Activated CD8-positive, alpha-beta memory T cell treated with anti-CD3 and anti-CD28 coated beads, Interleukin-2, amount 50 U/mL, for 48 hours (primary cell): ENCODE results near the gene CIAO3.
A peak's percentile ranks its signal among the peaks of the same experiment; 100 is the strongest.

Experiments used
- DNase-seq: peaks from one replicate; pipeline ENCODE4 v3.0.0-alpha.2; 2020

CIAO3 gene

GRCh38 chr16:721765-722540 lies 18.8 kb downstream of the CIAO3 start:
- DNase-seq, result no peak

DNA sequence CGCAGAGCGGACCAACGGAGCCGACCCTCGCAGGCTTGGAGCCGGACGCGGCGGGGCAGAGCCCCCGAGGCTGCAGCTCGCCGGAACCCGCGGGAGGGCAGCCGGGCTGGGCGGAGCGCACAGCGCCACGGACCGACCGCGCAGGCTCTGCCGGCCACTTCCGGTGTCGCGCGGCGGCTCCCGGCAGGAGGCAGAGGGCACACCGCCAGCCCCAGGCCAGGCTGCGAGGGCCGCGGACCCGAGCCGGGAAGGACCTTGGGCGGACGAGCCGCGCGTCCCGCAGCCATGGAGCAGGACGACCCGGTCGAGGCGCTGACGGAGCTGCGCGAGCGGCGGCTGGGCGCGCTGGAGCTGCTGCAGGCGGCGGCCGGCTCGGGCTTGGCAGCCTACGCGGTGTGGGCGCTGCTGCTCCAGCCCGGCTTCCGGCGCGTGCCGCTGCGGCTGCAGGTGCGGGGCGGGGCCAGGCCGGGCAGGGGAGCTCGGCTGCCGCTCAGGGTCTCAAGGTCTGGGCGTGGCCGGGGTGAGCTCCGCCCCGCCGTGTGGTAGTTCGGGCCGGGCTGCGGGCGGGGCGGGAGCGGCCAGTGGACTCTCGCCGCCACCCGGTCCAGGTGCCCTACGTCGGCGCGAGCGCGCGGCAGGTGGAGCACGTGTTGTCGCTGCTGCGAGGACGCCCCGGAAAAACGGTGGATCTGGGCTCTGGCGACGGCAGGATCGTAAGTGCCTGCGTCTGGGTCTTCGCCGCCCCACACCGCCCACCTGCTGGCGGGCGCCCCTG lies 19.6 kb downstream of the CIAO3 start, which contains the start of gene ANTKMT:
Gene ANTKMT, plus strand, starts transcription at position 157 of the 775 bp plus-strand sequence. Its CDS starts 129 bp downstream, at position 286.
- peak; percentile 90 for DNase-seq

- DNase-seq, result peak; percentile 77
Measured at GRCh38 chr16:720447-720989, 20.3 kb downstream of the CIAO3 start.

GRCh38 chr16:719815-720446 lies 20.9 kb downstream of the CIAO3 start:
- DNase-seq, result no peak

GRCh38 chr16:718922-719321 lies 21.9 kb downstream of the CIAO3 start:
- DNase-seq, result no peak

GRCh38 chr16:718389-718788 lies 22.4 kb downstream of the CIAO3 start:
- DNase-seq, result no peak

- no peak for DNase-seq
Measured at GRCh38 chr16:717450-718245, 23.1 kb downstream of the CIAO3 start.

DNA sequence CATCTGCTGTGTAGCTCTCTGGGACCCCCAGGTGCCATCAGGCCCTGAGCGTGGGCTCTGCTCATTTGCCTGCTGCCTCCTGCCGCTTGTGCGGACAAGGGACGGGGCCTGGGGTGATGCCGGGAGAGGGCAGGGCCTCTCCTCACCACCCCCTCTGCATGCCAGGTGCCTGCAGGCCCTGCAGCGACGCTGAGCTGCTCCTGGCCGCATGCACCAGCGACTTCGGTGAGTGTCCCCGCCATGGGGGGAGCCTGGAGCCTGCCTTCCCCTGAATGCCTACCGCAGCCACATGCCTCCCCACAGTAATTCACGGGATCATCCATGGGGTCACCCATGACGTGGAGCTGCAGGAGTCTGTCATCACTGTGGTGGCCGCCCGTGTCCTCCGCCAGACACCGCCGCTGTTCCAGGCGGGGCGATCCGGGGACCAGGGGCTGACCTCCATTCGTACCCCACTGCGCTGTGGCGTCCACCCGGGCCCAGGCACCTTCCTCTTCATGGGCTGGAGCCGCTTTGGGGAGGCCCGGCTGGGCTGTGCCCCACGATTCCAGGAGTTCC lies 23.9 kb downstream of the CIAO3 start:
- DNase-seq, result no peak

- DNase-seq, result no peak
Measured at GRCh38 chr16:716200-716568, 24.6 kb downstream of the CIAO3 start.

- no peak for DNase-seq
Measured at GRCh38 chr16:715477-716199, 25.2 kb downstream of the CIAO3 start.

GRCh38 chr16:714558-715476 lies 26.0 kb downstream of the CIAO3 start, which contains the start of gene METRN:
Gene METRN (plus strand): TSS chr16:715118. CDS start chr16:715290, 172 bp downstream.
- peak; percentile 97 for DNase-seq

DNA sequence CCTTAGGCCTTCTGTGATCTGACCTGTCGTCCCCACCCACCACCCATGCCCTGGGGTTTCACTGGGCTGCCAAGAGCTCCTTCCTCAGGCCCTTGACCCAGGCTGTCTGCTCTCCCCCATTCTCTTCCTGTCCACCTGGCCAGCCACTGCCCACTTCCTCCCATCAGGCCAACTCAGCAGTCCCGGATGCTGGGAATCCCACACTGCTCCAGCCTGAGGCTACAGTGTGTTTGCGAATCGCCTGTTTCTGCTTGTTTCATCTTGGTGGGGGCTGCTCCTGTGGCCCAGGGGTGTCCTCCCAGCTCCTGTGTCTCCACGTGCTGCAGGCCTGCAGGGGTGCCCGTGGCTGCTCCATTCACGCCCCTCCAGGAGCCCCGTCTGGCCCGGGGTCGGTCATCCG lies 26.7 kb downstream of the CIAO3 start:
- no peak for DNase-seq

GRCh38 chr16:712740-713250 lies 28.0 kb downstream of the CIAO3 start:
- DNase-seq, result peak; percentile 83

DNA sequence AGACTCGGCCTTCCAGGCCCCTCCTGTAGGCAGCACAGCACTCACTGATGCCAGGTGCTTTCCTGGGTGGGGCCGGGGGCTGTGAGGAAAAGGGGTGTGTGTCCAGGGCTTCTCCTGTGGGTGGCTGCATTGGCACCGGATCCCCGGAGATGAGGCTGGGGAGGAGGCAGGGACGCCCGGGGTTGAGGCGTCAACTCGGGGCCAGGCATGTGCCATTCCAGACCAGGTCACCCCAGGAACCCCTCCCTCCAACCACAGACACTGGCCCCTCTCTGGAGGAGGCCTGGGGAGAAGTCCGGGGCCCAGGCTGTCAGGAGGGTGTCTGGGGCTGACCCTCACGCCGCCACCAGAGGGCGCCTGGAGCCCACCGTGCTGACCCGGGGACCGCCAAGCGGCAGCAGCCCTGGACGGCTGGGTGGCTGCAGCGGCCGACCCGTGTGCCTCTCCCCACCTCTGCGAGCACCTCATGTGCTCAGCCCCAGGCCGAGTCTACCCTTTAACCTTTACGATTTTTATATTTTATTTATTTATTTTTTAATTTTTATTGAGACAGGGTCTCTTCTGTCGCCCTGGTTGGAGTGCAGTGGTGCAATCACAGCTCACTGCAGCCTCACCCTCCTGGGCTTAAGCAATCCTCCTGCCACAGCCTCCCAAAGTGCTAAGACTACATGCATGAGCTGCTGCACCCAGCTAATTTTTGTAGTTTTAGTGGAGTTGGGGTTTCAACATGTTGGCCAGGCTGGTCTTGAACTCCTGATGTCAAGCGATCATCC lies 29.1 kb downstream of the CIAO3 start:
- DNase-seq, result peak; percentile 95

DNA sequence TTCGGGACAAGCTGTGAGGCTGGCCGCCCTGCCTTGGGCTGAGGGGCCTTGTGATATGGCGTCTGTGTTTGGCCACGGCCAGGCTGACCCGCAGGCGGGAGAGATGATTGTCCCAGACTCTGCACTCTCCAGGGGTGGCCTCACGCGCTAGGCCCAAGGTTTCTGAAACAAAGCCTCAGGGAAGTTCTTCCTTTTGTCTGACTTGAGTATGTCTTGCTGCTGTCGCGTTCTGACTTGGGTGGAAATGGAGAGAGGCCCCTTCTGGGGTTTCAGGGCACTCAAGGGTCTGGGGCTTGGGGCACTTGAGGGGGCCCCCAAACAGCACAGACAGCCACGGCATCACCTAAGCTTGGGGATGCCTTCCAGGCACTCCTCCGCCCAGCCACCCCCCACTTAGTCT lies 29.7 kb downstream of the CIAO3 start:
- no peak for DNase-seq

DNA sequence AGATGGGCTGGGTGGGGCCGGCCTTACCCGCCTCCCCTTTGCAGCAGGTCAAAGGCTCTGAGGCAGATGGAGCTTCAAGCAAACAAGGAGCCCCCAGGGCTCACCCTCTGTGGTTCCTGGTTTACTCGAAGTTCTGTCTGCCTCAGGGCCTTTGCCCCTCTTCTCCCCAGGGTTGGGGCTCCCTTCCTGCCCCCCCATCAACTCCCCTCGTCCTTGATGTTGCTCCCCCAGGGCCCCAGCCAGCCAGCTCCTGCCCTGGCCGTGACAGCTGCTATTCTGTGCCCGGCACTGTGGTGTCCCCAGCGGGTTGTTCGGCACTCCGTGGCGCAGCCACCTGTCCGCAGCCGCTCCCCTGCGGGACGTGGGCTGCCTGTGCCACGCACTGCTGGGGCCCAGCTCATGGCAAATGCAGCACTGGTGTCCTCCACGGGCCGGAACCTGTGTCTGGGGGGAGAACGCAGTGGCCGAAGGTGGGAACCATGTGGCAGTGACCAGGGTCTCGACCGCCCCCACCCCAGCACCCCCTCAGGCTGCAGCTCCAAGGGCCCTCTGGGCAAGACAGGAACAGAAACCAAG lies 30.2 kb downstream of the CIAO3 start:
- no peak for DNase-seq

DNA sequence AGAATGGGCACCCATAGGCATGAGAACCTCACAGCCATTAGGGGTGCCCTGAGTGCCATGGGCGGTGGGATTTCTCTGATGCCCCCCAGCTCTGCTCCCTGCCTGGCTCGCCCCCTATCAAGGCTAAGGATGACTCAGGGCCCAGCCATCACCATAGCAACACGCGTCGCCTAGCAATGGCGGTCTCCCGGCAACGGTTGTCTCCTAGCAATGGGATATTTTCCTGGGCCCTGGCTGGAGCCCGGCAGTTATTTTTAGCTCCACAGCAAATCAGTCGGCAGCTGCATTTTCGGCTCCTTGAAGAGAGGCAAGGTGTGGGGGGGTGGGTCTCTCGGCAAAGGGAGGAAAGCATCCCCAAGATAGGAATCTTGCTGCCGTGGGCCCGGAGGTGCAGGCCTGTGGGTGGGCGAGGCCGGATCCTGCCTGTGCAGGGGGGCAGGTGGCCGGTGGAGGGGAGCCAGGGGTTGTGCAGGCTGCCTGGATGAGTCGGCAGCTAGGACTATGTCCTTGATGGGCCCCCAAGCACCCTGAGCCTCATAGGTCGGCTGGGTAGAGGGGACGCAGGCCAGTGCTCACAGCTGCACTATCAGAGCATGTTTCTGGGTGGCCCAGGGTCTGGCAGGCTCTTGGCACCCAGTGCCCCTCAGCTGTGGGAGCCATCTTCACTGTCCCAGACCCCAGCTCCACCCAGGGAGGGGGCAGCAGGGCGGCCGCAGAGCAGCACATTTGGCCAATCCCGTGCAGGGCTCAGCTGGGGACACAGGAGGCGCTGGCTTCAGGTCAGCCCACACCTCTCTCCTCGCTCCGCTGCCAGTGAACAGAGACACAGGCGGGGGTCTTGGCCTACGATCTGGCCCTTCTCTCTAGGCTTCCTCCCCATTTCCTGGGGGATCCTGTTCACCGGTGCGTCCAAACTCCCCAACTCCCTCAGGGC lies 31.0 kb downstream of the CIAO3 start:
- DNase-seq, result no peak

- DNase-seq, result no peak
Measured at GRCh38 chr16:708959-709358, 31.8 kb downstream of the CIAO3 start.
